ENCODE measurements around the gene CTBP2. TPM values are rescaled to one million over a fixed set of nuclear protein-coding genes. Genes with fewer than 3 reads are reported as not detected.

Gene CTBP2
- total RNA-seq, 3 donors from 2014 or later, result 53.1 to 91.2 (median 65.9) TPM

- Histone ChIP-seq H3K27ac (no peak overlapping the region), H3K36me3 (no peaks in the 10 kb centered on the region), H3K27me3 (no peaks in the 10 kb centered on the region), H3K4me1 (no peaks in the 10 kb centered on the region), H3K9me3 (no peaks in the 10 kb centered on the region), H3K4me3 (no peak overlapping the region)
- DNase-seq (ENCODE audit: low spot score in 2 of 2), result no peak
- TF ChIP-seq CTCF (IDR thresholded peaks at IDR 0.05) (no peak), POLR2A (IDR thresholded peaks at IDR 0.05) (no peak), POLR2AphosphoS5 (IDR thresholded peaks at IDR 0.05) (no peak)
- intact Hi-C loops (cut with DNase I; ENCODE audit: low total_unique reads), result no loop called here
Measured at GRCh38 chr10:125025341-125025740, 135.0 kb downstream of the CTBP2 start.

- H3K4me1 ChIP-seq, result no peaks in the 10 kb centered on the region
- no peaks in the 10 kb centered on the region for H3K36me3 ChIP-seq
- H3K27ac ChIP-seq, result peak overlapping the region in 1 of 2 donors; percentile 30
- intact Hi-C loops (cut with DNase I; ENCODE audit: low total_unique reads), result no loop called here
- H3K9me3 ChIP-seq, result no peaks in the 10 kb centered on the region
- DNase-seq (ENCODE audit: low spot score in 2 of 2), result no peak
- no peak overlapping the region for H3K4me3 ChIP-seq
- no peaks in the 10 kb centered on the region for H3K27me3 ChIP-seq
- no peak for TF ChIP-seq POLR2AphosphoS5 (IDR thresholded peaks at IDR 0.05)
- TF ChIP-seq POLR2A (IDR thresholded peaks at IDR 0.05), result no peak
- no peak for TF ChIP-seq CTCF (IDR thresholded peaks at IDR 0.05)
Measured at GRCh38 chr10:125024497-125025234, 135.7 kb downstream of the CTBP2 start.

- Histone ChIP-seq H3K36me3 (no peaks in the 10 kb centered on the region), H3K4me1 (no peaks in the 10 kb centered on the region), H3K27ac (peak overlapping the region in 1 of 2 donors; percentile 30), H3K9me3 (no peaks in the 10 kb centered on the region), H3K4me3 (no peak overlapping the region), H3K27me3 (no peaks in the 10 kb centered on the region)
- intact Hi-C loops (cut with DNase I; ENCODE audit: low total_unique reads), result no loop called here
- DNase-seq (ENCODE audit: low spot score in 2 of 2), result no peak
- TF ChIP-seq POLR2A (IDR thresholded peaks at IDR 0.05), result no peak
- TF ChIP-seq CTCF (IDR thresholded peaks at IDR 0.05), result no peak
- TF ChIP-seq POLR2AphosphoS5 (IDR thresholded peaks at IDR 0.05), result no peak
Measured at GRCh38 chr10:125023862-125024496, 136.4 kb downstream of the CTBP2 start.

- no peak for TF ChIP-seq POLR2A (IDR thresholded peaks at IDR 0.05)
- TF ChIP-seq POLR2AphosphoS5 (IDR thresholded peaks at IDR 0.05), result no peak
- DNase-seq (ENCODE audit: low spot score in 2 of 2), result no peak
- Histone ChIP-seq H3K4me3 (no peak overlapping the region), H3K4me1 (no peaks in the 10 kb centered on the region), H3K27ac (no peak overlapping the region), H3K9me3 (no peaks in the 10 kb centered on the region), H3K27me3 (no peaks in the 10 kb centered on the region), H3K36me3 (no peaks in the 10 kb centered on the region)
- intact Hi-C loops (cut with DNase I; ENCODE audit: low total_unique reads), result no loop called here
Measured at GRCh38 chr10:125023255-125023654, 137.1 kb downstream of the CTBP2 start.

GRCh38 chr10:125022671-125023070, 137.7 kb downstream of the CTBP2 start:
- Histone ChIP-seq H3K4me3 (no peak overlapping the region), H3K27ac (no peak overlapping the region), H3K4me1 (peaks cover 0 to 2% of the 10 kb centered on the region in 2 donors), H3K27me3 (no peaks in the 10 kb centered on the region), H3K36me3 (no peaks in the 10 kb centered on the region), H3K9me3 (no peaks in the 10 kb centered on the region)
- intact Hi-C loops (cut with DNase I; ENCODE audit: low total_unique reads), result no loop called here
- TF ChIP-seq CTCF (IDR thresholded peaks at IDR 0.05) (no peak), POLR2A (IDR thresholded peaks at IDR 0.05) (no peak), POLR2AphosphoS5 (IDR thresholded peaks at IDR 0.05) (no peak)
- DNase-seq (ENCODE audit: low spot score in 2 of 2), result no peak

Data from breast epithelium (tissue), 4 donors.